Pancreas (tissue), 10 donors: ENCODE measurements around the gene COQ4. TPM values are rescaled to one million over a fixed set of nuclear protein-coding genes. Genes with fewer than 3 reads are reported as not detected.
A peak's percentile ranks its signal among the peaks of the same experiment; 100 is the strongest.

Source experiments
- ATAC-seq, 4 donors: fragments of 200-7000 bp; cut with Tn5 transposase; one replicate each; pipeline versions ENCODE4 v1.8.0 to v1.9.1; 2020; ENCODE audit warnings: mild to moderate bottlenecking in 4 of 4, moderate library complexity in 4 of 4
- DNase-seq, 6 donors: peaks; one replicate each; pipeline ENCODE4 v3.0.0-alpha.2; 2020
- FAIRE-seq: peaks from 2 replicates; lab custom pipeline; 2012; peaks lifted over from hg19 to GRCh38; lab: Jason Lieb, UNC
- H3K27ac ChIP-seq, 4 donors: fragments of 200-600 bp; sonication (generic); 1 replicate in 3 of 4; 2 replicates in 1 of 4; pipeline versions ENCODE4 v1.5.0 to v1.8.0; 2020
- H3K27me3 ChIP-seq, 4 donors: fragments of 200-600 bp; one replicate each; pipeline ENCODE4 v1.8.0; 2021
- H3K36me3 ChIP-seq, 3 donors: fragments of 200-600 bp; sonication (generic) in 1 of 3; one replicate each; pipeline versions ENCODE4 v1.5.0 to v1.8.0; 2020 to 2021
- H3K4me1 ChIP-seq, 3 donors: fragments of 200-600 bp; one replicate each; pipeline ENCODE4 v1.8.0; 2021
- H3K4me3 ChIP-seq, 4 donors: fragments of 200-600 bp; sonication (generic) in 2 of 4; one replicate each; pipeline versions ENCODE4 v1.5.0 to v1.8.0; 2020 to 2021
- H3K9me3 ChIP-seq, 4 donors: fragments of 200-600 bp; one replicate each; pipeline ENCODE4 v1.8.0; 2021
- WGBS, 2 donors: extraction: QIAGEN DNeasy Blood & Tissue Kit; methylation state at CpG; one replicate each; pipeline ENCODE4 v1.1.7; 2013; 5-methylcytosine and 5-hydroxymethylcytosine counted together
- intact Hi-C, 3 donors: fragments of 100-400 bp; cut with DNase I; formaldehyde crosslinking; loops; one replicate each; pipeline versions ENCODE4 v1.11.1 to v1.14.2; 2022
- polyA plus RNA-seq, 2 donors: library from polyadenylated mRNA; stranded (reverse); fragments of 200-250 nt; gene quantifications; one replicate each; pipeline ENCODE4 v1.2.3, GENCODE V29; 2013
- total RNA-seq, 6 donors: library from RNA; stranded (reverse); fragmentation: NEBNext Ultra II Directional in 4 of 6; extraction: Animal tissue kit (Norgen Biotek cat#: 25700) in 4 of 6; gene quantifications; one replicate each; pipeline versions ENCODE4 v1.2.1 to v1.2.4, GENCODE V29; 2021 to 2023
- TF ChIP-seq, protein P1 (sequence below), 4 donors: fragments of 200-600 bp; sonication (generic) in 3 of 4; IDR thresholded peaks; one replicate each; pipeline versions ENCODE4 v1.5.0 to v1.8.0; 2021; ENCODE audit warnings: antibody characterized with exemption in 4 of 4
- donor health status: healthy with polysubstance abuse.
- donor health status: DM: no; HTN: no; CAD: no; lungs with moderate emphysema.
- donor health status: DM: no; HTN: no; CAD: no.
- donor health status: control.
- donor health status: control.
- donor health status: Bipolar disorder and iron deficiency.
- donor health status: DM: yes; HTN: yes; CAD: no.
- donor health status: DM: no; HTN: no; CAD: no.
- donor health status: DM: no; HTN: no; CAD: no.
- donor health status: DM: yes; HTN: yes; CAD: no.

COQ4 gene
- total and polyA plus RNA-seq, 8 donors: 23.1 to 103 (median 32.8) TPM

DNA sequence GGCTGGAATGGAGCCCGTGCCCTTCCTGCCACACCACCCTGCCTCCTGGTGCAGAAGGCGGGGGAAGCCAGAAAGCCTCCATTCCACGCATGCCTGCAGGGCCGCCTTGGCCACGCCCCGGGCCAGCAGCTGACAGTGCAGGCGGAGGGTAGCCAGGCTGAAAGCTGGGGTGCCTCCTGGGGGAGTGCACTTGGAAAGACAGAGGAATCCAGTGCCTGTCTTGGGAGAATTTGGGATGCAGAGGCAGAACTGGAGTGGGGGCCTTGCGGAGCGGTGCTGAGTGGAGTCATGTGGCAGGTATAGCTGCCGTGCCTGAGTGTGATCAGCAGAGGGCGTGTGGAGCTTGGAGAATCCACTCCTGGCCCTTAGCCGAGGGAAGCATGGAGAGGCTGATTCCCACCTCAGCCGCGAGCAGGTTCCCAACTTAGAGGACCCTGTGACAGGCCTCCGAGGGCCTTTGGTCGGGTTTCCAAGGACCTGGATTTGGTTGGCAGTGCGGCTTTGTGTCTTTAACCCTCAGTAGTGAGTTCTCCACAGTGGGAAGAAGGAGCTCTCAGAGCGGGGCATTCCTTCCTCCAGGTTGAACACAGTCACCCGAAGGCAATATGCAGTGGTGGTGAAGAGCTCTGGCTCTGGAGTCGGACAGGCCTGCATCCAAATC lies 39.5 kb downstream of the COQ4 start:
- peak overlapping the region in 3 of 4 donors; percentile 19 to 59 (median 39) for H3K4me3 ChIP-seq

DNA sequence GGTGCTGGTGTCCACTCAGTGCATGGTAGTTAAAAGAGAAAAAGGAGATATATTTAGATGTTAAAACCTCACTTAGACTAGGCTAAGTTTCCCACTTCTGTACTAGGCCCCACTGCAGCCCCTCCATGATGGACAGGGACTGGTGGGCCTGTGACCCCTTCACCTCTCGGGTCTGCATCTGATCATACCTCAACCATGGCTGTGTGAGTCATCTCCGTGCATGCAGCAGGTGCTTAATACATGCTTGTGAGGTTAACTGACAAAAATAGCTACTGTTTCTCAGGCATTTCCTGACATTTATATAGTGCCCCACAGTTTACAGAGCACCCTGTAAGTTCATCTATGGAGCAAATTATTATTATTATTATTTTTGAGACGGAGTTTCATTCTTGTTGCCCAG lies 40.1 kb downstream of the COQ4 start:
- no peak for FAIRE-seq
- Histone ChIP-seq H3K4me3 (no peak overlapping the region), H3K27ac (no peak overlapping the region), H3K4me1 (peaks cover 0 to 7% (median 6%) of the 10 kb centered on the region in 3 donors), H3K36me3 (no peaks in the 10 kb centered on the region), H3K27me3 (no peaks in the 10 kb centered on the region), H3K9me3 (no peaks in the 10 kb centered on the region)
- intact Hi-C loops: no loop called here
- ATAC-seq: no peak
- TF ChIP-seq, protein P1, sequence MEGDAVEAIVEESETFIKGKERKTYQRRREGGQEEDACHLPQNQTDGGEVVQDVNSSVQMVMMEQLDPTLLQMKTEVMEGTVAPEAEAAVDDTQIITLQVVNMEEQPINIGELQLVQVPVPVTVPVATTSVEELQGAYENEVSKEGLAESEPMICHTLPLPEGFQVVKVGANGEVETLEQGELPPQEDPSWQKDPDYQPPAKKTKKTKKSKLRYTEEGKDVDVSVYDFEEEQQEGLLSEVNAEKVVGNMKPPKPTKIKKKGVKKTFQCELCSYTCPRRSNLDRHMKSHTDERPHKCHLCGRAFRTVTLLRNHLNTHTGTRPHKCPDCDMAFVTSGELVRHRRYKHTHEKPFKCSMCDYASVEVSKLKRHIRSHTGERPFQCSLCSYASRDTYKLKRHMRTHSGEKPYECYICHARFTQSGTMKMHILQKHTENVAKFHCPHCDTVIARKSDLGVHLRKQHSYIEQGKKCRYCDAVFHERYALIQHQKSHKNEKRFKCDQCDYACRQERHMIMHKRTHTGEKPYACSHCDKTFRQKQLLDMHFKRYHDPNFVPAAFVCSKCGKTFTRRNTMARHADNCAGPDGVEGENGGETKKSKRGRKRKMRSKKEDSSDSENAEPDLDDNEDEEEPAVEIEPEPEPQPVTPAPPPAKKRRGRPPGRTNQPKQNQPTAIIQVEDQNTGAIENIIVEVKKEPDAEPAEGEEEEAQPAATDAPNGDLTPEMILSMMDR (IDR thresholded peaks at IDR 0.05): no peak
- no peak for DNase-seq
- WGBS, 2 donors: 58 to 76% methylated on average over 3 of the region's 3 CpGs

More for the DNA sequence above, 39.5 kb downstream of the COQ4 start:
- peak; percentile 91 to 98 (median 98) for ATAC-seq
- DNase-seq: peak; percentile 76 to 92 (median 84)
- FAIRE-seq: no peak
- intact Hi-C loops: no loop called here
- peak overlapping the region in 3 of 4 donors; percentile 12 to 37 (median 17) for H3K27ac ChIP-seq
- no peaks in the 10 kb centered on the region for H3K9me3 ChIP-seq
- no peaks in the 10 kb centered on the region for H3K27me3 ChIP-seq
- WGBS, 2 donors: 7 to 8% methylated on average over 17 to 20 of the region's 20 CpGs
- peaks cover 0 to 7% (median 6%) of the 10 kb centered on the region in 3 donors for H3K4me1 ChIP-seq
- TF ChIP-seq, protein P1 (IDR thresholded peaks at IDR 0.05): peak; percentile 73 to 86 (median 78)
- H3K36me3 ChIP-seq: no peaks in the 10 kb centered on the region

DNA sequence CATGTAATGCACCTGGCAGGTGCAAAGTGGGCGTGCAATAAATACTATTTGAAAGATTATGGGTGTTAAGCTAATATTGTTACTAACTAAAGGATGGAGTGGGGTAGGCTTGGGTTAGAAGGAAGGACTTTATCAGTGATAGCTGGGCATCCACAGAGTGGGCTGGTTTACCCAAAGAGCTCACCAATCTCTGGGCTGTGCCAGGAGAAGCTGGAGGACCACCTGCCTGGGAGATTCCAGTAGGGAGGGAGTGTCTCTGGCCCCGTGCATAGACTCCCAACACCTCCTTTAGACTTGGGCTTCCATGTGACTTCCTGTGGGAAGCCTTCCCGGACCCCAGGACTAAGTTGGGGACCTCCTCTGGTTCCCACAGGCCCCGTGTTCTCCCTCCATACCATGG lies 42.9 kb downstream of the COQ4 start:
- H3K4me3 ChIP-seq: no peak overlapping the region

GRCh38 chr9:128369024-128369706 lies 46.5 kb downstream of the COQ4 start:
- Histone ChIP-seq H3K9me3 (no peaks in the 10 kb centered on the region), H3K36me3 (no peaks in the 10 kb centered on the region), H3K27me3 (no peaks in the 10 kb centered on the region), H3K4me3 (no peak overlapping the region), H3K27ac (no peak overlapping the region), H3K4me1 (peaks cover 6 to 18% (median 6%) of the 10 kb centered on the region in 3 donors)
- ATAC-seq (no peak), FAIRE-seq (no peak), DNase-seq (no peak)
- 92 to 94% methylated on average over 9 of the region's 9 CpGs for WGBS, 2 donors
- intact Hi-C loops: no loop called here
- TF ChIP-seq, protein P1 (IDR thresholded peaks at IDR 0.05): no peak

More for the DNA sequence above, 42.9 kb downstream of the COQ4 start:
- Histone ChIP-seq H3K27ac (no peak overlapping the region), H3K27me3 (no peaks in the 10 kb centered on the region), H3K36me3 (no peaks in the 10 kb centered on the region), H3K9me3 (no peaks in the 10 kb centered on the region), H3K4me1 (peaks cover 5 to 13% (median 7%) of the 10 kb centered on the region in 3 donors)
- intact Hi-C loops: no loop called here
- TF ChIP-seq, protein P1 (IDR thresholded peaks at IDR 0.05): no peak
- no peak for DNase-seq
- FAIRE-seq: no peak
- WGBS, 2 donors: 75 to 86% methylated on average over 4 of the region's 4 CpGs
- no peak for ATAC-seq
